Placental pericyte (primary cell): Measurements from ENCODE around the gene NDN. TPM values are rescaled to one million over a fixed set of nuclear protein-coding genes. Genes with fewer than 3 reads are reported as not detected.

Experiments used
- total RNA-seq: library from RNA; depleted of rRNA; stranded (reverse); fragments of >200 nt; gene quantifications from 2 replicates; pipeline ENCODE4 v1.2.3, GENCODE V29; 2012

Gene NDN, protein sequence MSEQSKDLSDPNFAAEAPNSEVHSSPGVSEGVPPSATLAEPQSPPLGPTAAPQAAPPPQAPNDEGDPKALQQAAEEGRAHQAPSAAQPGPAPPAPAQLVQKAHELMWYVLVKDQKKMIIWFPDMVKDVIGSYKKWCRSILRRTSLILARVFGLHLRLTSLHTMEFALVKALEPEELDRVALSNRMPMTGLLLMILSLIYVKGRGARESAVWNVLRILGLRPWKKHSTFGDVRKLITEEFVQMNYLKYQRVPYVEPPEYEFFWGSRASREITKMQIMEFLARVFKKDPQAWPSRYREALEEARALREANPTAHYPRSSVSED
- total RNA-seq: 18.3 and 31.1 TPM in 2 replicates

DNA sequence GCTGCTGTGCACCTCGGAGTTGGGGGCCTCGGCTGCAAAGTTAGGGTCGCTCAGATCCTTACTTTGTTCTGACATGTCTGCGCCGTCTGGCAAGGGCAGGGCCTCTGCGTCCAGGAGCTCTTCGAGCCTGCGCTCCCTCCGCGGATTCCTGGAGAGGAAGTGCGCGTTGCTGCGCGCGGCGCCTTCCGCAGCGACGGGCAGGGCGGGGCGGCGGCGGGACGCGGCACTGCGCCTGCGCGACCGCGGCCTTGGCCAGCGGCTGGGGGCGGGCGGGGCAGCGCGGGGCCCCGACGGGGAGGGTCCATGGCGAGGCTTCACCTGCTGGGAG lies at the start of gene NDN:
Gene NDN (minus strand): TSS at position 163 of the 328 bp plus-strand sequence. CDS start 88 bp downstream, at position 75.

DNA sequence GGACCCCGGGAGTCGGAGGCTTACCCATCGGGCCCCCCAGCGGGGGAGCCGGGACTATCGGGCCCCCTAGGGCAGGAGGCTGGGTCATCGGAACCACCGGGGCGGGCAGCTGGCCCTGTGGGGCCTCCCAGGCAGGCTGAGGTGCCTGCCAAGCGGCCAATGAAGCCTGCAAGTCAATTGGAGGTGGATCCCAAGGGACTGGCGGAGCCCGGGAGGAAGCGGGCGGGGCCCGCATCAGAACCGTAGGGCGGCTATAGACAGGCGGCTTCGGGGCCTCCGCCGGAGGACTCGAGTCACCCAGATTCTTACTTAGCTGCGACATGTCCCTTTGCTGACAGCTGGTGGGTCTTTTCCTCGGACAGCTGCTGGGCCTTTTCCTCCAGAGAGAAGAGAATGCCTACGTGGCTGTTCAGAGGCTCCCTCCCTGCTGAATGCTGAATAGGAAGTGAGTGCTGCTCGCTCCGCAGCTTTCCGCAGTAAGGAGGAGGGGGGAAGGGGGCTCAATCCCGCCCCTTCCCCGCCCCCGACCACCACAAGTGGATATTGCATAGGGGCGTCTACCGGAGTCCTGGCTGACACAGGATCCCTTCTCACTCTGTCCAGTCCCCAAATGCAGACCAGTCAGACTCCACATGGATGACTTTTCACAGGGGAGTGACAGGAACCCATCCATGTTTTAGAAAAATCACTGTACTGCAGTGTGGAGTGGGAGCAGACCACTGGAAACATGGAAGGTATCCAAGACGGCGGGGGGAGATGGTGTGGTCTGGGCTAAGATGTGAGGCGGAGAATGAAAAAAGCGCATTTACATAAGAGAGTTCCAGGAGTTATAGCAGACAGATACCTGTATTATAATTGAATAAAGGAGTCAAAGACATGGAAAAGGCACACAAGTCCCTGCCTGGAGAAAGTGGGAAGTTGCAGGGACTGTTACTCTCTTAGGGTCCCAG lies 39.4 kb downstream of the NDN start, which contains the start of gene MAGEL2:
Gene MAGEL2 (minus strand): TSS at position 447 of the 950 bp plus-strand sequence. CDS start 125 bp downstream, at position 322.

Other genes with a start within 250 kb of the NDN start
- not detected in 2 replicates for gene GOLGA6L2, start 240.1 kb downstream of the NDN start, total RNA-seq
- 3.9 and 5.2 TPM in 2 replicates for gene MKRN3, start 121.6 kb downstream of the NDN start, total RNA-seq
- gene MAGEL2, start 39.4 kb downstream of the NDN start, total RNA-seq: under 0.01 TPM in 2 replicates